Right lobe of liver (tissue), 4 donors: ENCODE results near the gene SLCO3A1.

ENCODE experiments used
- POLR2A ChIP-seq: fragments of 450-650 bp; IDR thresholded peaks from one replicate; pipeline ENCODE4 v1.6.1; 2017; ENCODE audit warnings: antibody characterized with exemption, mild to moderate bottlenecking
- TF ChIP-seq, protein P1 (sequence below), 4 donors: fragments of 200-600 bp in 3 of 4; fragments of 450-650 bp in 1 of 4; IDR thresholded peaks; one replicate each; pipeline versions ENCODE4 v1.5.1 to v1.8.0; 2016 to 2022; ENCODE audit warnings: antibody characterized with exemption in 4 of 4, mild to moderate bottlenecking in 2 of 4
- donor health status: DM: no; HTN: no; CAD: no.
- donor health status: DM: no; HTN: no; CAD: no.
- donor health status: DM: no; HTN: yes; CAD: no.

DNA sequence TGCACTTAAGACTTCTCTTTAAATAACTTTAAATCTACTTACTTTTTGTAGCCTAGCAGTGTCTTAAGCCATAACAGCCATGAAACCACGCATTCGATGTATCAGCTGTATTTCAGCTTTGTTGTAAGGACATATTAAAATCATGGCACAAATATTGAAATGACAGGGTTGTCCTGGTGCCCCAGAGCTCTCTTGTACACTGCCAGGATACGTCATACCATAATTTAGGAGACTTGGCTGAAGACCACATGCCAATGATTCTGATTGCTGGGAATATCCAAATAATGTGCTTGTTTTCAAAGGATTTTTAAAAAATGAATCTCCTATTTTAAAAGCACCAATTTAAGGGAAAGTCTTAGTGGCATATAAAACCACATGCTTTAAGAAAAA is 265.4 kb downstream of the SLCO3A1 start:
- TF ChIP-seq, protein P1, sequence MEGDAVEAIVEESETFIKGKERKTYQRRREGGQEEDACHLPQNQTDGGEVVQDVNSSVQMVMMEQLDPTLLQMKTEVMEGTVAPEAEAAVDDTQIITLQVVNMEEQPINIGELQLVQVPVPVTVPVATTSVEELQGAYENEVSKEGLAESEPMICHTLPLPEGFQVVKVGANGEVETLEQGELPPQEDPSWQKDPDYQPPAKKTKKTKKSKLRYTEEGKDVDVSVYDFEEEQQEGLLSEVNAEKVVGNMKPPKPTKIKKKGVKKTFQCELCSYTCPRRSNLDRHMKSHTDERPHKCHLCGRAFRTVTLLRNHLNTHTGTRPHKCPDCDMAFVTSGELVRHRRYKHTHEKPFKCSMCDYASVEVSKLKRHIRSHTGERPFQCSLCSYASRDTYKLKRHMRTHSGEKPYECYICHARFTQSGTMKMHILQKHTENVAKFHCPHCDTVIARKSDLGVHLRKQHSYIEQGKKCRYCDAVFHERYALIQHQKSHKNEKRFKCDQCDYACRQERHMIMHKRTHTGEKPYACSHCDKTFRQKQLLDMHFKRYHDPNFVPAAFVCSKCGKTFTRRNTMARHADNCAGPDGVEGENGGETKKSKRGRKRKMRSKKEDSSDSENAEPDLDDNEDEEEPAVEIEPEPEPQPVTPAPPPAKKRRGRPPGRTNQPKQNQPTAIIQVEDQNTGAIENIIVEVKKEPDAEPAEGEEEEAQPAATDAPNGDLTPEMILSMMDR (IDR thresholded peaks at IDR 0.05), result no peak
- TF ChIP-seq POLR2A, result no peak
